GM18526 (cell line): ENCODE results near the gene AMPD3.

Experiments used
- POLR2A ChIP-seq: IDR thresholded peaks from 3 replicates; pipeline ENCODE4 v1.6.1; 2011; ENCODE audit not compliant: insufficient read length; ENCODE audit errors: extremely low read depth

Gene AMPD3

GRCh38 chr11:10519630-10520029 is 64.6 kb downstream of the AMPD3 start:
- no peak for TF ChIP-seq POLR2A

- no peak for TF ChIP-seq POLR2A
These were observed 65.5 kb downstream of the AMPD3 start for GRCh38 chr11:10520562-10520961.

GRCh38 chr11:10522276-10522675 is 67.2 kb downstream of the AMPD3 start:
- no peak for TF ChIP-seq POLR2A

- no peak for TF ChIP-seq POLR2A
These were observed 67.9 kb downstream of the AMPD3 start for GRCh38 chr11:10522921-10523320.

GRCh38 chr11:10524471-10524870 is 69.4 kb downstream of the AMPD3 start:
- no peak for TF ChIP-seq POLR2A

GRCh38 chr11:10526974-10527918 is 72.2 kb downstream of the AMPD3 start:
- no peak for TF ChIP-seq POLR2A

GRCh38 chr11:10528121-10528520 is 73.1 kb downstream of the AMPD3 start:
- no peak for TF ChIP-seq POLR2A

GRCh38 chr11:10529279-10529678 is 74.2 kb downstream of the AMPD3 start:
- no peak for TF ChIP-seq POLR2A

GRCh38 chr11:10532526-10532925 is 77.5 kb downstream of the AMPD3 start:
- no peak for TF ChIP-seq POLR2A

- TF ChIP-seq POLR2A = no peak
These were observed 78.3 kb downstream of the AMPD3 start for GRCh38 chr11:10533323-10533722.

GRCh38 chr11:10534316-10534715 is 79.3 kb downstream of the AMPD3 start:
- TF ChIP-seq POLR2A = no peak

- TF ChIP-seq POLR2A = no peak
These were observed 82.5 kb downstream of the AMPD3 start for GRCh38 chr11:10537600-10537999.

- no peak for TF ChIP-seq POLR2A
These were observed 83.9 kb downstream of the AMPD3 start for GRCh38 chr11:10538924-10539323.

- no peak for TF ChIP-seq POLR2A
These were observed 84.3 kb downstream of the AMPD3 start for GRCh38 chr11:10539339-10539738.

- no peak for TF ChIP-seq POLR2A
These were observed 85.5 kb downstream of the AMPD3 start for GRCh38 chr11:10540546-10540914.

GRCh38 chr11:10540915-10541560 is 86.0 kb downstream of the AMPD3 start, which contains the start of gene RNF141:
Gene RNF141, minus strand, starts transcription at chr11:10541187. Its CDS starts 7,029 bp downstream, at chr11:10534158.
- peak; percentile 93 for TF ChIP-seq POLR2A

GRCh38 chr11:10541561-10541930 is 86.5 kb downstream of the AMPD3 start:
- no peak for TF ChIP-seq POLR2A

- TF ChIP-seq POLR2A = no peak
These were observed 87.7 kb downstream of the AMPD3 start for GRCh38 chr11:10542776-10543175.
